Measurements from ENCODE around the gene DTWD2.
"Not testable (repeated sequence)": the region's sequence is repeated elsewhere in the genome, so short reads cannot be mapped to it uniquely, and the experiment has no call there.

Gene DTWD2

GRCh38 chr5:118963169-118963568 is 25.2 kb downstream of the DTWD2 start:
- no peak overlapping the region for H3K27ac ChIP-seq
- no peak for TF ChIP-seq ZFX (IDR thresholded peaks at IDR 0.05; ENCODE audit: borderline replicate concordance)
- TF ChIP-seq CTCF (IDR thresholded peaks at IDR 0.05), result no peak

GRCh38 chr5:118960557-118960956 is 27.8 kb downstream of the DTWD2 start:
- TF ChIP-seq ZFX (IDR thresholded peaks at IDR 0.05; ENCODE audit: borderline replicate concordance) (no peak), CTCF (IDR thresholded peaks at IDR 0.05) (no peak)
- no peak overlapping the region for H3K27ac ChIP-seq

- H3K27ac ChIP-seq, result no peak overlapping the region
- TF ChIP-seq ZFX (IDR thresholded peaks at IDR 0.05; ENCODE audit: borderline replicate concordance) (no peak), CTCF (IDR thresholded peaks at IDR 0.05) (peak; percentile 73)
Measured at GRCh38 chr5:118956727-118957126, 31.6 kb downstream of the DTWD2 start.

GRCh38 chr5:118953652-118954005 is 34.7 kb downstream of the DTWD2 start:
- TF ChIP-seq ZFX (IDR thresholded peaks at IDR 0.05; ENCODE audit: borderline replicate concordance) (no peak), CTCF (IDR thresholded peaks at IDR 0.05) (no peak)
- H3K27ac ChIP-seq, result no peak overlapping the region

- H3K27ac ChIP-seq, result no peak overlapping the region
- TF ChIP-seq CTCF (IDR thresholded peaks at IDR 0.05) (no peak), ZFX (IDR thresholded peaks at IDR 0.05; ENCODE audit: borderline replicate concordance) (no peak)
Measured at GRCh38 chr5:118952992-118953651, 35.2 kb downstream of the DTWD2 start.

GRCh38 chr5:118952306-118952705 is 36.0 kb downstream of the DTWD2 start:
- H3K27ac ChIP-seq, result not testable (repeated sequence)

GRCh38 chr5:118950354-118950753 is 38.0 kb downstream of the DTWD2 start:
- H3K27ac ChIP-seq, result not testable (repeated sequence)

- TF ChIP-seq ZFX (IDR thresholded peaks at IDR 0.05; ENCODE audit: borderline replicate concordance) (no peak), CTCF (IDR thresholded peaks at IDR 0.05) (no peak)
- no peak overlapping the region for H3K27ac ChIP-seq
Measured at GRCh38 chr5:118946138-118946800, 42.1 kb downstream of the DTWD2 start.
